K562 (cell line): ENCODE results near the gene IGLON5. TPM values are rescaled to one million over a fixed set of nuclear protein-coding genes. Genes with fewer than 3 reads are reported as not detected.

Source experiments
- ATAC-seq: fragments of 200-7000 bp; cut with Tn5 transposase; 3 replicates; pipeline ENCODE4 v1.9.1; 2020; ENCODE audit warnings: moderate library complexity
- BruUV-seq: library from RNA; stranded (reverse); fragments of 400-500 nt; replicated peaks from 2 replicates; lab custom pipeline; 2021; lab: Mats Ljungman, UMichigan
- CTCF ChIA-PET: fragments of 300-600 bp; formaldehyde crosslinking; extraction: SDS; loops from one replicate; lab custom pipeline; 2021; ENCODE audit warnings: low intra/inter-chr PET ratio; lab: Yijun Ruan, JAX
- POLR2A ChIA-PET: fragments of 300-600, 350-650 bp; sonication (Branson Sonifier 250); formaldehyde crosslinking; extraction: SDS; loops from one replicate; lab custom pipeline; 2021; ENCODE audit warnings: antibody characterized with exemption, inconsistent platforms; lab: Yijun Ruan, JAX
- DNase-seq, 4 experiments: peaks; one replicate each; pipeline versions ENCODE4 v3.0.0 to v3.0.0-alpha.2; 2011 to 2018; ENCODE audit warnings: low spot score in 3 of 4, mixed read lengths in 3 of 4; ENCODE audit errors: extremely low read depth in 1 of 4
- FAIRE-seq: peaks from 2 replicates; lab custom pipeline; 2011; peaks lifted over from hg19 to GRCh38; lab: Jason Lieb, UNC
- H2AFZ ChIP-seq: 2 replicates; pipeline ENCODE4 v1.6.0; 2011; ENCODE audit warnings: low read depth, low read length, control low read depth, inconsistent platforms
- H3K27ac ChIP-seq: fragments of 200-600 bp; 3 replicates; pipeline ENCODE4 v1.8.0; 2011; ENCODE audit warnings: low read depth, mild to moderate bottlenecking, control low read depth, inconsistent platforms, low read length, moderate library complexity, mixed read lengths; ENCODE audit errors: extremely low read depth
- H3K27me3 ChIP-seq, 2 experiments: fragments of 300-600 bp in 1 of 2; 2 replicates in 1 of 2; 3 replicates in 1 of 2; pipeline versions ENCODE4 v1.6.0 to v1.8.0; 2011; ENCODE audit warnings: inconsistent platforms in 2 of 2, low read length in 2 of 2, mild to moderate bottlenecking in 1 of 2, mixed read lengths in 1 of 2, moderate library complexity in 1 of 2; ENCODE audit not compliant: control insufficient read depth in 2 of 2, insufficient read depth in 2 of 2
- H3K36me3 ChIP-seq: fragments of 300-600 bp; 3 replicates; pipeline ENCODE4 v1.8.0; 2011; ENCODE audit warnings: mild to moderate bottlenecking, low read length, inconsistent platforms; ENCODE audit not compliant: control insufficient read depth, insufficient read depth
- H3K4me1 ChIP-seq, 2 experiments: fragments of 200-600 bp in 1 of 2; replicated peaks in 1 of 2; 2 replicates in 1 of 2; 3 replicates in 1 of 2; pipeline versions ENCODE4 v1.5.1 to v1.8.0; 2011; ENCODE audit warnings: inconsistent platforms in 2 of 2, low read length in 2 of 2, mild to moderate bottlenecking in 1 of 2, mixed read lengths in 1 of 2, moderate library complexity in 1 of 2; ENCODE audit not compliant: control insufficient read depth in 2 of 2, insufficient read depth in 2 of 2
- H3K4me2 ChIP-seq: 2 replicates; pipeline ENCODE4 v1.6.1; 2011; ENCODE audit warnings: low read length, control low read depth, inconsistent platforms, mixed read lengths; ENCODE audit not compliant: insufficient read depth
- H3K4me3 ChIP-seq: fragments of 200-600 bp; sonication (generic), shearing (Covaris generic); 2 replicates; pipeline ENCODE4 v1.5.1; 2016; ENCODE audit warnings: control low read depth, inconsistent platforms
- H3K79me2 ChIP-seq: fragments of 200-600 bp; 3 replicates; pipeline ENCODE4 v1.8.0; 2011; ENCODE audit warnings: low read length, inconsistent platforms; ENCODE audit not compliant: control insufficient read depth, insufficient read depth
- H3K9ac ChIP-seq, 2 experiments: 2 replicates each; pipeline versions ENCODE4 v1.6.0 to v1.6.1; 2011; ENCODE audit warnings: low read depth in 2 of 2, low read length in 2 of 2, control low read depth in 1 of 2, inconsistent platforms in 1 of 2, mild to moderate bottlenecking in 1 of 2, mixed read lengths in 1 of 2; ENCODE audit not compliant: insufficient read depth in 1 of 2
- H3K9me1 ChIP-seq: one replicate; pipeline ENCODE4 v1.6.0; 2011; ENCODE audit warnings: inconsistent platforms, mild to moderate bottlenecking, low read length, moderate library complexity; ENCODE audit not compliant: control insufficient read depth, insufficient read depth
- H3K9me3 ChIP-seq: replicated peaks from 2 replicates; pipeline ENCODE4 v1.5.1; 2011; ENCODE audit warnings: low read depth, low read length, inconsistent platforms; ENCODE audit not compliant: control insufficient read depth, insufficient read depth
- H4K20me1 ChIP-seq: replicated peaks from 2 replicates; pipeline ENCODE4 v1.6.1; 2011; ENCODE audit warnings: low read length, inconsistent platforms, mixed read lengths; ENCODE audit not compliant: control insufficient read depth, insufficient read depth
- DIDO1 ChIP-seq: fragments of 450-650 bp; IDR thresholded peaks from 2 replicates; pipeline ENCODE4 v1.6.1; 2016; ENCODE audit warnings: low read depth, missing biosample characterization, missing genetic modification characterization
- ELF2 ChIP-seq: fragments of 250-450 bp; sonication (Bioruptor Pico); IDR thresholded peaks from 2 replicates; pipeline ENCODE4 v1.5.0; 2021; ENCODE audit warnings: mild to moderate bottlenecking
- IRF2 ChIP-seq: sonication (generic); formaldehyde crosslinking; IDR thresholded peaks from 2 replicates; pipeline ENCODE4 v1.8.1; 2022; ENCODE audit warnings: mild to moderate bottlenecking, missing genetic modification reagents
- KDM1A ChIP-seq, 2 experiments: fragments of 450-650 bp; IDR thresholded peaks; 2 replicates each; pipeline ENCODE4 v1.6.1; 2016; ENCODE audit warnings: mild to moderate bottlenecking in 2 of 2
- MAZ ChIP-seq, 2 experiments: fragments of 450-650 bp in 1 of 2; sonication (generic) in 1 of 2; formaldehyde crosslinking; IDR thresholded peaks in 1 of 2; conservative IDR thresholded peaks in 1 of 2; 2 replicates each; pipeline versions ENCODE4 v1.4.0 to v1.5.0; 2020; ENCODE audit warnings: mild to moderate bottlenecking in 1 of 2, missing genetic modification reagents in 1 of 2
- MCM7 ChIP-seq, 2 experiments: fragments of 450-650 bp; IDR thresholded peaks; 2 replicates each; pipeline ENCODE4 v1.6.1; 2016 to 2018
- MYC ChIP-seq, 2 experiments: fragments of 250-450 bp in 1 of 2; sonication (Bioruptor Pico) in 1 of 2; IDR thresholded peaks; 2 replicates each; pipeline versions ENCODE4 v1.5.1 to v1.6.1; 2012 to 2021; ENCODE audit warnings: low read depth in 2 of 2, borderline replicate concordance in 1 of 2, improper control_type of control experiment in 1 of 2, low read length in 1 of 2, mild to moderate bottlenecking in 1 of 2, moderate library complexity in 1 of 2
- SMARCB1 ChIP-seq: IDR thresholded peaks from 2 replicates; pipeline ENCODE4 v1.6.1; 2011; ENCODE audit warnings: improper control_type of control experiment, low read depth; ENCODE audit not compliant: insufficient read length
- TFAP4 ChIP-seq: sonication (generic); formaldehyde crosslinking; IDR thresholded peaks from 2 replicates; pipeline ENCODE4 v1.8.0; 2022; ENCODE audit warnings: missing genetic modification reagents, mild to moderate bottlenecking, moderate library complexity, borderline replicate concordance
- ZBTB7A ChIP-seq: IDR thresholded peaks from 2 replicates; pipeline ENCODE4 v1.6.1; 2011; ENCODE audit warnings: low read depth, mild to moderate bottlenecking, low read length, moderate library complexity, borderline replicate concordance; ENCODE audit not compliant: control insufficient read depth
- ZNF134 ChIP-seq: fragments of 250-450 bp; sonication (Bioruptor Pico); conservative IDR thresholded peaks from 2 replicates; pipeline ENCODE4 v1.4.0; 2020
- ZNF165 ChIP-seq: fragments of 250-450 bp; sonication (Bioruptor Pico); IDR thresholded peaks from 2 replicates; pipeline ENCODE4 v1.4.0; 2020; ENCODE audit warnings: borderline replicate concordance
- ZNF324 ChIP-seq: fragments of 250-450 bp; sonication (Bioruptor Pico); IDR thresholded peaks from 2 replicates; pipeline ENCODE4 v1.4.0; 2020; ENCODE audit warnings: mild to moderate bottlenecking
- ZNF395 ChIP-seq: fragments of 200-800 bp; sonication (Bioruptor generic); IDR thresholded peaks from 2 replicates; pipeline ENCODE4 v1.6.1; 2017; ENCODE audit warnings: missing genetic modification characterization, missing compliant biosample characterization
- ZZZ3 ChIP-seq: fragments of 450-650 bp; IDR thresholded peaks from 2 replicates; pipeline ENCODE4 v1.6.1; 2016; ENCODE audit warnings: antibody characterized with exemption, mild to moderate bottlenecking, moderate library complexity
- WGBS: fragments of 100-300 bp; shearing (Covaris generic); methylation state at CpG from one replicate; pipeline ENCODE4 v1.1.6; 2016; ENCODE audit warnings: low coverage, mixed read lengths; ENCODE audit not compliant: insufficient coverage; ENCODE audit errors: missing lambda C conversion rate; 5-methylcytosine and 5-hydroxymethylcytosine counted together
- in situ Hi-C: fragments of 300-500 bp; cut with MboI; formaldehyde crosslinking; loops from 4 replicates; pipeline ENCODE4 v1.15.0; 2018; ENCODE audit warnings: inconsistent platforms, mixed read lengths
- intact Hi-C: fragments of 100-400 bp; cut with micrococcal nuclease; formaldehyde crosslinking; loops from 2 replicates; pipeline ENCODE4 v1.14.2; 2022
- polyA plus RNA-seq, 8 experiments: library from polyadenylated mRNA; depleted of rRNA in 4 of 8; stranded (reverse) in 5 of 8; unstranded in 3 of 8; fragments of >200 nt; fragmentation: Nextera tagmentation in 2 of 8; fragmentation: Illumina TruSeq in 1 of 8; extraction: Ambion mirVana in 2 of 8; extraction: Trizol in 1 of 8; gene quantifications; 2 replicates each; pipeline versions ENCODE4 v1.2.1 to v1.2.3, GENCODE V29; 2011 to 2014; ENCODE audit warnings: inconsistent platforms in 1 of 8, missing spikeins in 1 of 8
- total RNA-seq, 7 experiments: library from RNA; depleted of rRNA in 6 of 7; stranded (reverse); fragments of >200 nt in 6 of 7; fragmentation: Illumina TruSeq in 2 of 7; extraction: Trizol in 2 of 7; gene quantifications; 2 replicates each; pipeline versions ENCODE4 v1.2.1 to v1.2.3, GENCODE V29; 2011 to 2021; ENCODE audit warnings: low replicate concordance in 1 of 7
- TF ChIP-seq, protein P1 (sequence below): fragments of 450-650 bp; formaldehyde crosslinking; IDR thresholded peaks from 2 replicates; pipeline ENCODE4 v1.4.0; 2020; ENCODE audit warnings: mild to moderate bottlenecking, moderate library complexity

IGLON5 gene
- total and polyA plus RNA-seq, 9 of the 15 experiments (the other 6 are each of a cell fraction or from before 2014, with no cell fraction given): 0.03 to 0.22 (median 0.14) TPM; not detected in 2

- WGBS: 82% methylated on average over 14 of the region's 16 CpGs
- no TSS peak for BruUV-seq
- no peak overlapping the region for H2AFZ ChIP-seq
- 0 out of 3 replicates have a peak overlapping the region, but pooled peaks have one; percentile 91 for H3K27ac ChIP-seq
- DNase-seq: no peak
- intact Hi-C loops (loop anchor here (5.0 kb wide), 1 partner anchor 39 kb away; the partner anchor contains the start of gene C19orf84), in situ Hi-C loops (no loop called here)
- no peaks in the 10 kb centered on the region for H3K9me3 ChIP-seq
- H3K4me1 ChIP-seq: peaks cover 29 to 36% of the 10 kb centered on the region in 2 experiments
- H3K79me2 ChIP-seq: peaks cover 13% of the 10 kb centered on the region
- peak overlapping the region in 1 of 2 experiments; percentile 47; a peak in 1 of 4 replicates for H3K9ac ChIP-seq
- 0 out of 2 replicates have a peak, but pooled peaks cover 4% of the 10 kb centered on the region for H4K20me1 ChIP-seq
- peaks cover 47% of the 10 kb centered on the region for H3K36me3 ChIP-seq
- no peak overlapping the region for H3K4me2 ChIP-seq
- POLR2A ChIA-PET: interaction anchor here (0.9 kb wide), 1 partner anchor 9 kb away, joined by 5 read pairs; no protein-coding TSS in a partner anchor
- no peak for ATAC-seq
- no peak for FAIRE-seq
- CTCF ChIA-PET: no interaction called here
- H3K9me1 ChIP-seq: peaks cover 5% of the 10 kb centered on the region
- H3K27me3 ChIP-seq: no peaks in the 10 kb centered on the region
- no peak overlapping the region for H3K4me3 ChIP-seq
- TF ChIP-seq ZNF134 (CRISPR knock-in tag) (no peak), SMARCB1 (no peak), ZNF324 (CRISPR knock-in tag) (no peak), ZNF395 (no peak), DIDO1 (tag) (no peak), KDM1A (IDR thresholded peaks at IDR 0.05) (no peak), TFAP4 (CRISPR knock-in tag) (no peak), IRF2 (CRISPR knock-in tag) (no peak), ZZZ3 (no peak), ZBTB7A (no peak), ELF2 (CRISPR knock-in tag) (no peak), ZNF165 (CRISPR knock-in tag) (no peak), MCM7 (IDR thresholded peaks at IDR 0.05) (no peak), MAZ (CRISPR knock-in tag; conservative IDR thresholded peaks at IDR 0.05 in 1 of 2, IDR thresholded peaks at IDR 0.05 in 1 of 2) (no peak), MYC (IDR thresholded peaks at IDR 0.05; ENCODE audit: low read depth, low read length) (no peak), MYC (CRISPR knock-in tag; IDR thresholded peaks at IDR 0.05; ENCODE audit: borderline replicate concordance, low read depth) (no peak)
- TF ChIP-seq, protein P1, sequence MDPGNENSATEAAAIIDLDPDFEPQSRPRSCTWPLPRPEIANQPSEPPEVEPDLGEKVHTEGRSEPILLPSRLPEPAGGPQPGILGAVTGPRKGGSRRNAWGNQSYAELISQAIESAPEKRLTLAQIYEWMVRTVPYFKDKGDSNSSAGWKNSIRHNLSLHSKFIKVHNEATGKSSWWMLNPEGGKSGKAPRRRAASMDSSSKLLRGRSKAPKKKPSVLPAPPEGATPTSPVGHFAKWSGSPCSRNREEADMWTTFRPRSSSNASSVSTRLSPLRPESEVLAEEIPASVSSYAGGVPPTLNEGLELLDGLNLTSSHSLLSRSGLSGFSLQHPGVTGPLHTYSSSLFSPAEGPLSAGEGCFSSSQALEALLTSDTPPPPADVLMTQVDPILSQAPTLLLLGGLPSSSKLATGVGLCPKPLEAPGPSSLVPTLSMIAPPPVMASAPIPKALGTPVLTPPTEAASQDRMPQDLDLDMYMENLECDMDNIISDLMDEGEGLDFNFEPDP: no peak
Observed at GRCh38 chr19:51352783-51353360, 41.4 kb downstream of the IGLON5 start.
